Upper lobe of right lung (tissue), 1 donor: ENCODE measurements around the gene POU2F1. TPM values are rescaled to one million over a fixed set of nuclear protein-coding genes. Genes with fewer than 3 reads are reported as not detected.

Experiments used
- ATAC-seq: fragments of 200-7000 bp; cut with Tn5 transposase; one replicate; pipeline ENCODE4 v1.9.1; 2020; ENCODE audit warnings: mild to moderate bottlenecking, moderate library complexity
- DNase-seq: peaks from one replicate; pipeline ENCODE4 v3.0.0-alpha.2; 2020
- H3K27ac ChIP-seq: fragments of 200-600 bp; one replicate; pipeline ENCODE4 v1.8.0; 2022
- H3K27me3 ChIP-seq: fragments of 200-600 bp; one replicate; pipeline ENCODE4 v1.8.0; 2022; ENCODE audit warnings: mild to moderate bottlenecking
- H3K36me3 ChIP-seq: fragments of 200-600 bp; one replicate; pipeline ENCODE4 v1.8.0; 2022
- H3K4me1 ChIP-seq: fragments of 200-600 bp; one replicate; pipeline ENCODE4 v1.8.0; 2022
- H3K4me3 ChIP-seq: fragments of 200-600 bp; one replicate; pipeline ENCODE4 v1.8.0; 2022; ENCODE audit warnings: mild to moderate bottlenecking
- H3K9me3 ChIP-seq: fragments of 200-600 bp; one replicate; pipeline ENCODE4 v1.8.0; 2022
- CTCF ChIP-seq: fragments of 200-600 bp; IDR thresholded peaks from one replicate; pipeline ENCODE4 v1.8.0; 2022; ENCODE audit warnings: antibody characterized with exemption
- intact Hi-C: fragments of 100-400 bp; cut with DNase I; formaldehyde crosslinking; loops from one replicate; pipeline ENCODE4 v1.11.0; 2022
- total RNA-seq: library from RNA; stranded (reverse); fragmentation: NEBNext Ultra II Directional; extraction: Animal tissue kit (Norgen Biotek cat#: 25700); gene quantifications from one replicate; pipeline ENCODE4 v1.2.1, GENCODE V29; 2021
- donor health status: DM: no; HTN: yes; CAD: no; lungs with severe emphysema.

Gene POU2F1
- total RNA-seq, 1 donor from 2014 or later, result 15.3 TPM

- DNase-seq (no peak), ATAC-seq (no peak)
- H3K9me3 ChIP-seq, result no peaks in the 10 kb centered on the region
- no peaks in the 10 kb centered on the region for H3K36me3 ChIP-seq
- H3K27me3 ChIP-seq, result no peaks in the 10 kb centered on the region
- no peak overlapping the region for H3K27ac ChIP-seq
- no peak overlapping the region for H3K4me3 ChIP-seq
- H3K4me1 ChIP-seq, result no peaks in the 10 kb centered on the region
- intact Hi-C loops, result no loop called here
- TF ChIP-seq CTCF, result no peak
Measured at GRCh38 chr1:167212025-167212424, 8.7 kb upstream of the POU2F1 start.

- ATAC-seq, result no peak
- Histone ChIP-seq H3K4me3 (no peak overlapping the region), H3K4me1 (no peaks in the 10 kb centered on the region), H3K9me3 (no peaks in the 10 kb centered on the region), H3K36me3 (no peaks in the 10 kb centered on the region), H3K27ac (no peak overlapping the region), H3K27me3 (no peaks in the 10 kb centered on the region)
- no peak for TF ChIP-seq CTCF
- intact Hi-C loops, result no loop called here
- no peak for DNase-seq
Measured at GRCh38 chr1:167216809-167217208, 3.9 kb upstream of the POU2F1 start.

- intact Hi-C loops, result no loop called here
- no peak overlapping the region for H3K27ac ChIP-seq
- no peaks in the 10 kb centered on the region for H3K36me3 ChIP-seq
- H3K27me3 ChIP-seq, result no peaks in the 10 kb centered on the region
- TF ChIP-seq CTCF, result no peak
- ATAC-seq (no peak), DNase-seq (no peak)
- peak overlapping the region; percentile 89 for H3K4me3 ChIP-seq
- H3K9me3 ChIP-seq, result no peaks in the 10 kb centered on the region
- H3K4me1 ChIP-seq, result peaks cover 13% of the 10 kb centered on the region
Measured at GRCh38 chr1:167219194-167219593, 1.5 kb upstream of the POU2F1 start.

GRCh38 chr1:167219646-167220536, 795 bp upstream of the POU2F1 start:
- Histone ChIP-seq H3K36me3 (no peaks in the 10 kb centered on the region), H3K4me1 (peaks cover 13% of the 10 kb centered on the region), H3K4me3 (peak overlapping the region; percentile 89), H3K27me3 (no peaks in the 10 kb centered on the region), H3K27ac (peak overlapping the region; percentile 87), H3K9me3 (no peaks in the 10 kb centered on the region)
- peak; percentile 93 for DNase-seq
- no peak for TF ChIP-seq CTCF
- ATAC-seq, result peak; percentile 55
- intact Hi-C loops, result no loop called here

- Histone ChIP-seq H3K36me3 (no peaks in the 10 kb centered on the region), H3K4me1 (peaks cover 13% of the 10 kb centered on the region), H3K4me3 (peak overlapping the region; percentile 85), H3K9me3 (no peaks in the 10 kb centered on the region), H3K27ac (peak overlapping the region; percentile 95), H3K27me3 (no peaks in the 10 kb centered on the region)
- DNase-seq, result no peak
- TF ChIP-seq CTCF, result no peak
- peak; percentile 11 for ATAC-seq
- intact Hi-C loops, result no loop called here
Measured at GRCh38 chr1:167221126-167221737, 546 bp downstream of the POU2F1 start.
